ENCODE measurements around the gene EXOC3L4. TPM values are rescaled to one million over a fixed set of nuclear protein-coding genes. Genes with fewer than 3 reads are reported as not detected.
"Not testable (repeated sequence)": the region's sequence is repeated elsewhere in the genome, so short reads cannot be mapped to it uniquely, and the experiment has no call there.

Gene EXOC3L4
- total RNA-seq, 1 experiment from 2014 or later, result 10.9 TPM

- H3K27me3 Mint-ChIP-seq (ENCODE audit: unreplicated experiment), result no peaks in the 10 kb centered on the region
- no TSS peak for BruUV-seq (replicated peaks)
- CTCF ChIA-PET, result no interaction called here
Observed at GRCh38 chr14:103118663-103119404, 24.3 kb downstream of the EXOC3L4 start.

GRCh38 chr14:103119527-103119926 lies 25.0 kb downstream of the EXOC3L4 start:
- Mint-ChIP-seq H3K36me3 (ENCODE audit: insufficient read depth, unreplicated experiment) (peaks cover 35% of the 10 kb centered on the region), H3K4me1 (ENCODE audit: low read depth, unreplicated experiment) (peaks cover 40% of the 10 kb centered on the region)
- BruUV-seq (replicated peaks); DNase-seq; H3K27me3 Mint-ChIP-seq (ENCODE audit: unreplicated experiment); intact Hi-C loops (cut with micrococcal nuclease; ENCODE audit: unreplicated experiment); H3K27ac Mint-ChIP-seq (ENCODE audit: unreplicated experiment); H3K4me3 Mint-ChIP-seq (ENCODE audit: low read depth, unreplicated experiment); CTCF ChIA-PET; H3K9me3 Mint-ChIP-seq (ENCODE audit: low read depth, unreplicated experiment): not testable (repeated sequence)

More at GRCh38 chr14:103118663-103119404, 24.3 kb downstream of the EXOC3L4 start:
- Mint-ChIP-seq H3K36me3 (ENCODE audit: insufficient read depth, unreplicated experiment) (peaks cover 28% of the 10 kb centered on the region), H3K27ac (ENCODE audit: unreplicated experiment) (no peak overlapping the region), H3K4me3 (ENCODE audit: low read depth, unreplicated experiment) (no peak overlapping the region), H3K9me3 (ENCODE audit: low read depth, unreplicated experiment) (no peaks in the 10 kb centered on the region), H3K4me1 (ENCODE audit: low read depth, unreplicated experiment) (peaks cover 34% of the 10 kb centered on the region)
- TF ChIP-seq CTCF (IDR thresholded peaks at IDR 0.05; ENCODE audit: unreplicated experiment), result no peak
- intact Hi-C loops (cut with micrococcal nuclease; ENCODE audit: unreplicated experiment), result no loop called here
- no peak for DNase-seq

- CTCF ChIA-PET, result no interaction called here
- no peak for TF ChIP-seq CTCF (IDR thresholded peaks at IDR 0.05; ENCODE audit: unreplicated experiment)
- no TSS peak for BruUV-seq (replicated peaks)
- Mint-ChIP-seq H3K27ac (ENCODE audit: unreplicated experiment) (no peak overlapping the region), H3K36me3 (ENCODE audit: insufficient read depth, unreplicated experiment) (peaks cover 44% of the 10 kb centered on the region), H3K4me1 (ENCODE audit: low read depth, unreplicated experiment) (peaks cover 31% of the 10 kb centered on the region), H3K27me3 (ENCODE audit: unreplicated experiment) (no peaks in the 10 kb centered on the region), H3K4me3 (ENCODE audit: low read depth, unreplicated experiment) (peak overlapping the region; percentile 41), H3K9me3 (ENCODE audit: low read depth, unreplicated experiment) (no peaks in the 10 kb centered on the region)
- intact Hi-C loops (cut with micrococcal nuclease; ENCODE audit: unreplicated experiment), result no loop called here
- DNase-seq, result no peak
Observed at GRCh38 chr14:103121121-103121845, 26.8 kb downstream of the EXOC3L4 start.

GRCh38 chr14:103121846-103122584 lies 27.5 kb downstream of the EXOC3L4 start:
- no TSS peak for BruUV-seq (replicated peaks)
- H3K9me3 Mint-ChIP-seq (ENCODE audit: low read depth, unreplicated experiment), result no peaks in the 10 kb centered on the region
- H3K4me3 Mint-ChIP-seq (ENCODE audit: low read depth, unreplicated experiment), result peak overlapping the region; percentile 41
- peak overlapping the region; percentile 27 for H3K27ac Mint-ChIP-seq (ENCODE audit: unreplicated experiment)
- intact Hi-C loops (cut with micrococcal nuclease; ENCODE audit: unreplicated experiment), result no loop called here
- peaks cover 42% of the 10 kb centered on the region for H3K36me3 Mint-ChIP-seq (ENCODE audit: insufficient read depth, unreplicated experiment)
- H3K4me1 Mint-ChIP-seq (ENCODE audit: low read depth, unreplicated experiment), result peaks cover 28% of the 10 kb centered on the region
- H3K27me3 Mint-ChIP-seq (ENCODE audit: unreplicated experiment), result no peaks in the 10 kb centered on the region
- CTCF ChIA-PET, result no interaction called here
- no peak for TF ChIP-seq CTCF (IDR thresholded peaks at IDR 0.05; ENCODE audit: unreplicated experiment)
- peak; percentile 92 for DNase-seq
